HG03064 (cell line): ENCODE data around the gene ANTXR1.

Experiments used
- ATAC-seq: cut with Tn5 transposase; IDR thresholded peaks from one replicate; pipeline ENCODE4 v1.9.1; 2021; ENCODE audit warnings: low read depth; ENCODE audit not compliant: unreplicated experiment

The ANTXR1 gene

GRCh38 chr2:69126341-69126740 is 113.4 kb downstream of the ANTXR1 start:
- no peak for ATAC-seq

GRCh38 chr2:69131452-69131851 is 118.5 kb downstream of the ANTXR1 start:
- ATAC-seq = no peak

- ATAC-seq = no peak
These were observed 119.2 kb downstream of the ANTXR1 start for GRCh38 chr2:69131983-69132675.

GRCh38 chr2:69132960-69133590 is 120.1 kb downstream of the ANTXR1 start:
- ATAC-seq = no peak

GRCh38 chr2:69133898-69134297 is 120.9 kb downstream of the ANTXR1 start:
- no peak for ATAC-seq

GRCh38 chr2:69134306-69134945 is 121.4 kb downstream of the ANTXR1 start:
- ATAC-seq = no peak

GRCh38 chr2:69138247-69138772 is 125.3 kb downstream of the ANTXR1 start:
- no peak for ATAC-seq

- ATAC-seq = no peak
These were observed 125.9 kb downstream of the ANTXR1 start for GRCh38 chr2:69138793-69139459.

- no peak for ATAC-seq
These were observed 127.0 kb downstream of the ANTXR1 start for GRCh38 chr2:69139778-69140670.

GRCh38 chr2:69141061-69141460 is 128.1 kb downstream of the ANTXR1 start:
- ATAC-seq = no peak

GRCh38 chr2:69143748-69144360 is 130.9 kb downstream of the ANTXR1 start:
- no peak for ATAC-seq

GRCh38 chr2:69145204-69145603 is 132.2 kb downstream of the ANTXR1 start:
- no peak for ATAC-seq

- no peak for ATAC-seq
These were observed 135.0 kb downstream of the ANTXR1 start for GRCh38 chr2:69147841-69148533.

GRCh38 chr2:69149631-69150215 is 136.7 kb downstream of the ANTXR1 start:
- no peak for ATAC-seq

GRCh38 chr2:69151931-69152330 is 139.0 kb downstream of the ANTXR1 start:
- no peak for ATAC-seq

GRCh38 chr2:69152847-69153583 is 140.0 kb downstream of the ANTXR1 start:
- ATAC-seq = no peak

GRCh38 chr2:69154106-69154505 is 141.1 kb downstream of the ANTXR1 start:
- ATAC-seq = no peak

GRCh38 chr2:69156624-69157023 is 143.6 kb downstream of the ANTXR1 start:
- ATAC-seq = no peak
